GM12891 (cell line): Measurements from ENCODE around the gene ARID2.

ENCODE experiments used
- DNase-seq: peaks from one replicate; pipeline ENCODE4 v3.0.0; 2011; ENCODE audit warnings: low spot score; ENCODE audit not compliant: insufficient read length
- FAIRE-seq: peaks from 2 replicates; lab custom pipeline; 2011; peaks lifted over from hg19 to GRCh38; lab: Jason Lieb, UNC
- PAX5 ChIP-seq: IDR thresholded peaks from 2 replicates; pipeline ENCODE4 v1.6.1; 2011; ENCODE audit warnings: low read length, moderate library complexity, mild to moderate bottlenecking; ENCODE audit not compliant: insufficient read depth, severe bottlenecking
- POLR2A ChIP-seq: IDR thresholded peaks from 2 replicates; pipeline ENCODE4 v1.6.1; 2011; ENCODE audit warnings: low read depth, low read length, control low read depth
- POLR2AphosphoS5 ChIP-seq: IDR thresholded peaks from 2 replicates; pipeline ENCODE4 v1.6.1; 2011; ENCODE audit warnings: low read depth, low read length, control low read depth
- POU2F2 ChIP-seq: IDR thresholded peaks from 2 replicates; pipeline ENCODE4 v1.6.1; 2011; ENCODE audit warnings: low read depth, mild to moderate bottlenecking, control low read depth, low read length, moderate library complexity
- SPI1 ChIP-seq: IDR thresholded peaks from 2 replicates; pipeline ENCODE4 v1.6.1; 2011; ENCODE audit warnings: low read depth, low read length, control low read depth
- TAF1 ChIP-seq: IDR thresholded peaks from 2 replicates; pipeline ENCODE4 v1.6.1; 2011; ENCODE audit warnings: low read depth, low read length, control low read depth

ARID2 gene

DNA sequence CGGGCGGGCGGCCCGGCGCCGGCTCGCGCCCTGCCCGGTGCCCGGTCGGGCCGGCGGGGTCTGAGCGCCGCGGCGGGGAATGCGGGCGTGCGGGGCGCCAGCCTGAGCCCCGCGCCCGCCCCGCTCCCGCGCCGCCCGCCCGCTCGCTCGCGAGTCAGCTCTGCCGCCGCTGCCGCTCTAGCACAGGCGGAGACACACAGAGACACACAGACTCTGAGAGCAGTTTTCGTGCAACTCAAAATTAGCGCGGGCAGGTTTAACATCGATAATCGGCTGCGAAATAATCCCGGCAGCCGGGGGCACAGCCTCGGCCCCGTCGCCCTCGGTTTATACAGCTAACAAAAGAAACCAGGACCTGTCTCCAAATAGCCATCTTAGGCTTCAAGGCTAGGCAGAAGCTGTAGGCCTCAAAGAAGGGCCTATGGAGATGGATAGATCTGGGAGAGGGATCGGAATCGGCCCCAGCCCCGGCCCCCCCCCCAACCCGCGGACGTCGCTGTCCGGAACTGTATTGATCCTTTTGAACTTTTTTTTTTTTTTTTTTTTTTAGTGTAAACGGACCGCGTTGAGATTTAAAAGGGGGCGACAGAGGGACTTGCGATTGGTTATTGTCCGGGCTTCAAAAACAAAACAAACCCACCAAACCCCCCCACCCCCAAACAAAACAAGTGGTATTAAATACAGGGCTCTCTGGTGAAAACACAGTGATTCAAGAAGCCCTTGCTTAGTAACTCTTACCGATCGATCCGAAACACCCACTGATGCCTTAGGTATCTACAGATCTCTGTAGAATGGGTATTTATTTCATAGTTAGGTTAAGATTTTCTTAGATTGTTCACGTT, 1.1 kb downstream of the ARID2 start:
- DNase-seq, result no peak
- peak; percentile 72 for FAIRE-seq
- TF ChIP-seq POU2F2 (no peak), TAF1 (peak; percentile 21; the same call in 1 of the 2 replicates), PAX5 (no peak)

DNA sequence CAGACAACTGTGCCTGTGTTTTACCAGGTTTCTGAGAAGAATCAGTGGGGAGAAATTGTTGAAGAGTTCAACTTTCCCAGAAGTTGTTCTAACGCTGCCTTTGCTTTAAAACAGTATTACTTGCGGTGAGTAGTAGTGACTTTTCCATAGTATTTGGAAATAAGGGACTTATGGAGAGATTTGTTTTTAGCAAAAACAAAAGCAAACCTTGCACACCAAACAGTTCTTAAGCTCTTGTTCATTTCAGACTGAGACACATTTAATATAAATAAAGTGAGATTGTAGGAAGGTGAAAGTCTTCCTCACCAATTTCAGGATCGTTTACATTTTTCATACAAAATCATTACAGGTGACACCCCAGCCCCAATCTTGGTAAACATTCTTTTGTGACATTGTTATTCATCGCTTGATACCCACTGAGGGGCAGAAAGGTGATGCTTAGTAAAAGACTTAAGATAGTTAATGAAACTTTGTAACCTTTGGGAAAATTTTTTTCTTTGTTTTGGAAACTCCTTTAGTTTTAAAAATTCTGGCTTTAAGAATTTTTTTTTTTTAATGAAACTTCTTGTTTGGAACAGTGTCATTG, 1.8 kb downstream of the ARID2 start:
- DNase-seq (no peak), FAIRE-seq (no peak)
- no peak for TF ChIP-seq POU2F2
- no peak for TF ChIP-seq TAF1
- TF ChIP-seq POLR2AphosphoS5, result no peak
- TF ChIP-seq PAX5, result no peak
- TF ChIP-seq POLR2A, result no peak
- TF ChIP-seq SPI1, result no peak

DNA sequence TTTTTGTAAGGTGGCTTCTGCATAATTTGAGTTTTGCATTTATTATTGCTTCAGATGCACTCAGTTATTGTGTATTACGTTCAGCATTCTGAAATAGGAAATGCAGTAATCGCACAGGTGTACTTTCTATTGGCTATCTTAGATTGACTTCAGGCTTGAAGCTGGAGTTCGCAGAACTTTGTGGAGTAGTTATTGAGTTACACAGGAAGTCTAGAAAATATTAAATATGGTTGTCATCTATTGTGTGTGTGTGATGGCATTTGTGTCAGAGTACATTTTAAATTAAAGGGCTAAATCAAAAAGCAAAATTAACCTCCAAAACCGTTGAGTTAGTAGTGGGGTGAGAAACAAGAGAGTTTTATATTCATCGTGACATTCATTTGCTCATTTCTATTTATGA, 2.7 kb downstream of the ARID2 start:
- TF ChIP-seq PAX5, result no peak
- no peak for TF ChIP-seq POU2F2
- TF ChIP-seq POLR2AphosphoS5, result no peak
- TF ChIP-seq SPI1, result 0 out of 2 replicates have a peak, but pooled peaks have one; percentile 4
- no peak for TF ChIP-seq POLR2A
- no peak for TF ChIP-seq TAF1
- no peak for DNase-seq
- no peak for FAIRE-seq

DNA sequence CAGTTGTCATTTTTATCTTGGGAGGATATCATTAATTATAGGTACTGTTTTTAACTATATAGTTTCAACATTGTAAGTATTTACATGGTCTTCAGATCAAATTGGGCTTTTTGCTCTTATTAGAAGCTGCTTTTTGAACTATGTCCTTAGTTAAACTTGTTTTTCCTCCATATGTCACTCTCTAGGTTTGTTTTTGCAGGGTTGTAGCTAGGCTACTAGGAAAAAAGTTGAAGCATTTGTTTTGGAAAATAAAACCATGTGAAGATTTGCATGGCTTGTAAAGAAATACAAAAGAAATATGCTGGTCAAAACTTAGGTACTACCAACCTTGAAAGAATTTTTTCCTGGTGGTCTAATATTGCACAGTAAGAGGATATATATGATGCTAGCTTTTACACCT, 3.4 kb downstream of the ARID2 start:
- DNase-seq (no peak), FAIRE-seq (no peak)
- TF ChIP-seq PAX5 (no peak), POU2F2 (no peak), TAF1 (no peak), SPI1 (no peak), POLR2A (no peak), POLR2AphosphoS5 (no peak)

DNA sequence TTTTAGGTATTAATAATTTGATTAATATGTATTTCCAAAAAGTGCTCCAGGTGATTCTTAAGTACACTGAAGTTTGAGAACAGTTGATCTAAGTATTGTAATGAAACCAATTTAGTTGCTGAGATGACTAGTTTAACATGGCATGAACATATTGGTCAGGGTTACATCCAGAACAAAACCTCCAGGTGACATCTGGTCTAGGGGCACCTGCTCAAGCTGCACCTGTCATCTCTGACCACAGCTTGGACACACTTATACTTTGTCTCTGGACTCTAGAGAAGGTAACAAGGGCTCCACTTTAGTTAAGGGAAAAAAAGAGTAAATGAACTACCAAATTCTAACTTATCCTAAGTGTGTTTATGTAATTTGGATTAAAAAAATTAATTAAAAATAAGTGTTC, 8.1 kb downstream of the ARID2 start:
- TF ChIP-seq POLR2A (no peak), PAX5 (no peak), POU2F2 (no peak), SPI1 (no peak), TAF1 (no peak), POLR2AphosphoS5 (no peak)
- no peak for FAIRE-seq
- DNase-seq, result no peak

DNA sequence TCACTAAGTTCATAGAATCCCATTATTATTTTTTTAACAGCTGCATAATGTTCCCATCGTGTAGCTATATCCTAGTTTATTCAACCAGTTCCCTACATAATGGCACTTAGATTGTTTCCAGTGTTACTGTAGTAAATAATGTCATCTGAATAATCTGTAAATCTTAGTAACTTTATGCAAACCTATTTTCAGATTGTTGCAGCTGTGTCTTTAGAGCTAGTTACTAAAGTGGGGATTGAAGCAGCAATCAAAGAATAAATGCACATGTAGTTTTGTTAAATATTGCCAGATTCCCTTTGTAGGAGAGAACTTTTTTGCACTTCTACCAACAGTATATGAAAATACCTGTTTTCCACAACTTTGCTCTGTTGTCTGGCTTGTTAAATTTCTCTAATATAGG, 13.1 kb downstream of the ARID2 start:
- no peak for FAIRE-seq
- no peak for TF ChIP-seq PAX5
- no peak for TF ChIP-seq TAF1
- TF ChIP-seq POLR2AphosphoS5, result no peak
- TF ChIP-seq POU2F2, result no peak
- no peak for TF ChIP-seq POLR2A
- TF ChIP-seq SPI1, result no peak
- DNase-seq, result no peak

DNA sequence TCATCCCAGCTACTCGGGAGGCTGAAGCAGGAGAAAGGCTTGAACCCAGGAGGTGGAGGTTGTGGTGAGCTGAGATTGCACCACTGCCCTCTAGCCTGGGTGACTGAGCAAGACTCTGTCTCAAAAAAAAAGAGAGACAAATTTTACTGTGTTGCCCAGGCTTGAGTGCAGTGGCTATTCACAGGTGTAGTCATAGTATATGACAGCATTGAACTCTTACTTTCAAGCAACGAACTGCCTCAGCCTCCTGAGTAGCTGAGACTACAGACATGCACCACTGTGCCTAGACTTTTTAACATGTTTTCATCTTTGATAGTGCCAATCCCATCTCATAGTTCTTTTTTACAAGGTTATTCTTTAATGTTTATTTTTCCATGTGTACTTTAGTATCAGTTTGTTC, 13.7 kb downstream of the ARID2 start:
- FAIRE-seq (no peak), DNase-seq (no peak)
- no peak for TF ChIP-seq POU2F2

DNA sequence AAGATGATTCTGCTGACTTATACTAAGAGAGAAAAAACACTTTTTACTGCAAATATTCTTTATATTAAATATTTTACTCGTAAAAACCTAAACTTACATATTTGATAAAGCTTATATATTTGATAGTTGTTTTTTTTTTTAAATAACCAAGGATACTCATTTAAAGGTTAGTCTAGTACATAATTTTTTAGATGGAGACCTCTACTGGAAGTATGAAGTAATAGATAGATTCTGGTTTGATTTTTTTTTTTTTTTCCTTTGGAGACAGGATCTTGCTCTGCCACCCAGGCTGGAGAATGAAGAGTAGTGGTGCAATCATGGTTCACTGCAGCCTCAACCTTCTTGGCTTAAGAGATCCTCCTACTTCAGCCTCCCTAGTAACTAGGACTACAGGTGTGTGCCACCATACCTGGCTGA, 16.4 kb downstream of the ARID2 start:
- DNase-seq (no peak), FAIRE-seq (no peak)
- TF ChIP-seq POLR2A, result no peak
- TF ChIP-seq POLR2AphosphoS5, result no peak
- no peak for TF ChIP-seq PAX5
- TF ChIP-seq POU2F2, result no peak
- TF ChIP-seq TAF1, result no peak
- TF ChIP-seq SPI1, result no peak

DNA sequence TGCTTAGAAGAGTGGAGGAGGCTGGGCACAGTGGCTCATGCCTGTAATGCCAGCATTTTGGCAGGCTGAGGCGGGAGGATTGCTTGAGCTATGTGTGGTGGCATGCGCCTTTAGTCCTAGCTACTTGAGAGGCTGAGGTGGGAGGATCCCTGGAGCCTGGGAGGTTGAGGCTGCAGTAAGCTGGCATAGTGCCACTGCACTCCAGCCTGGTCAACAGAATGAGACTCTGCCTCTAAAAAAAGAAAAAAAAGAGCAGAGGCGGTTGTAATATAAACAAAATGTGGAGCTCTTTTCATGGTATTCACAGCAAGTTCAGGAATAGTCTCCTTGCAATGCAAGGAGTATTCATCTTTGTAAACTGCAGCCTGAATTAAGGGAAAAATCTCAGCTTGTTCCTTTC, 27.2 kb downstream of the ARID2 start:
- DNase-seq (no peak), FAIRE-seq (no peak)
- TF ChIP-seq SPI1 (no peak), POLR2A (no peak), POU2F2 (no peak)

DNA sequence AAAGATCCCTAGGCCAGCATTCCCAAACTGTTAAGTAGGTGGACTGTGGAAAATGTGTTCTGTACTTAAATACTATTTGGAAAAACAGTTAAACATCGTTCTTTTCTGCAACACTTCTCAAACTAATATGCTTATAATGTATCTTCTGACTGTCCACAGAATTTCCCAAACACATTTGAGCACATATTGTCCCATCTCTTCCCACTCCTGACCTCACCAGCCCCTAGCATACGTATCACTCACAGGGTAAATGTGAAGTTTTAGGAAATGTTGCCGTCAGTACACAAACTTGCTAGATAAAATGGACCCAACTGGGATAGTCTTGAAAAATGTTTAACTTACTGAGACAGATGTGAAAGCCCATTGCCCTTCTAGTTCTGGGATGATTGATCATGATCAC, 27.7 kb downstream of the ARID2 start:
- no peak for FAIRE-seq
- DNase-seq, result no peak
- no peak for TF ChIP-seq PAX5
- no peak for TF ChIP-seq POU2F2
- no peak for TF ChIP-seq TAF1
- TF ChIP-seq SPI1, result no peak
- no peak for TF ChIP-seq POLR2AphosphoS5
- TF ChIP-seq POLR2A, result no peak
